GM19467 (cell line): ENCODE data around the gene EIF4G2.
"Not testable (repeated sequence)": the region's sequence is repeated elsewhere in the genome, so short reads cannot be mapped to it uniquely, and the experiment has no call there.

ENCODE experiments used
- ATAC-seq: cut with Tn5 transposase; IDR thresholded peaks from one replicate; pipeline ENCODE4 v1.9.1; 2021; ENCODE audit warnings: mild to moderate bottlenecking, moderate library complexity; ENCODE audit not compliant: unreplicated experiment

Gene EIF4G2

GRCh38 chr11:10808553-10809372 is at the start of gene EIF4G2:
Gene EIF4G2, minus strand, starts transcription at chr11:10808926.
- ATAC-seq = peak; percentile 96

- ATAC-seq = peak; percentile 90
Measured at GRCh38 chr11:10857709-10858438, 49.1 kb upstream of the EIF4G2 start, which contains the start of gene ZBED5. Gene ZBED5, minus strand, starts transcription at chr11:10858053. Its CDS starts 3,108 bp downstream, at chr11:10854945.

- peak; percentile 12 for ATAC-seq
Measured at GRCh38 chr11:10857459-10857708, 48.7 kb upstream of the EIF4G2 start.

GRCh38 chr11:10856689-10857458 is 48.1 kb upstream of the EIF4G2 start:
- peak; percentile 3 for ATAC-seq

GRCh38 chr11:10855295-10855694 is 46.6 kb upstream of the EIF4G2 start:
- no peak for ATAC-seq

GRCh38 chr11:10847960-10848860 is 39.5 kb upstream of the EIF4G2 start:
- ATAC-seq = no peak

GRCh38 chr11:10846660-10847059 is 37.9 kb upstream of the EIF4G2 start:
- no peak for ATAC-seq

- no peak for ATAC-seq
Measured at GRCh38 chr11:10845589-10845988, 36.9 kb upstream of the EIF4G2 start.

GRCh38 chr11:10844796-10845195 is 36.1 kb upstream of the EIF4G2 start:
- ATAC-seq = no peak

GRCh38 chr11:10844356-10844755 is 35.6 kb upstream of the EIF4G2 start:
- no peak for ATAC-seq

GRCh38 chr11:10838881-10839280 is 30.2 kb upstream of the EIF4G2 start:
- no peak for ATAC-seq

GRCh38 chr11:10838083-10838482 is 29.4 kb upstream of the EIF4G2 start:
- ATAC-seq = no peak

- not testable (repeated sequence) for ATAC-seq
Measured at GRCh38 chr11:10836884-10837283, 28.2 kb upstream of the EIF4G2 start.

GRCh38 chr11:10829139-10829538 is 20.4 kb upstream of the EIF4G2 start:
- no peak for ATAC-seq

- no peak for ATAC-seq
Measured at GRCh38 chr11:10828402-10828801, 19.7 kb upstream of the EIF4G2 start.

GRCh38 chr11:10824888-10825287 is 16.2 kb upstream of the EIF4G2 start:
- no peak for ATAC-seq

GRCh38 chr11:10823152-10823579 is 14.4 kb upstream of the EIF4G2 start:
- ATAC-seq = no peak

- not testable (repeated sequence) for ATAC-seq
Measured at GRCh38 chr11:10822491-10822890, 13.8 kb upstream of the EIF4G2 start.

- no peak for ATAC-seq
Measured at GRCh38 chr11:10818594-10818993, 9.9 kb upstream of the EIF4G2 start.

- ATAC-seq = no peak
Measured at GRCh38 chr11:10813945-10814344, 5.2 kb upstream of the EIF4G2 start.
